Stimulated activated naive CD8-positive, alpha-beta T cell treated with anti-CD3 and anti-CD28 coated beads, Interleukin-15, amount 100 ng/mL, for 72 hours (primary cell): Measurements from ENCODE around the gene CFAP119.
"Not testable (repeated sequence)": the region's sequence is repeated elsewhere in the genome, so short reads cannot be mapped to it uniquely, and the experiment has no call there.

Experiments used
- ATAC-seq: fragments of 150-1000 bp; cut with Tn5 transposase; 2 replicates; pipeline ENCODE4 v1.10.0; 2021; ENCODE audit warnings: mild to moderate bottlenecking, moderate library complexity
- DNase-seq, 2 donors: peaks; one replicate each; pipeline ENCODE4 v3.0.0; 2021 to 2022
- H3K27ac Mint-ChIP-seq, 2 donors: one replicate each; pipeline ENCODE4 v1.8.0; 2022; ENCODE audit warnings: mild to moderate bottlenecking in 2 of 2, mixed read lengths in 2 of 2, moderate library complexity in 2 of 2
- H3K27me3 Mint-ChIP-seq: one replicate; pipeline ENCODE4 v1.8.0; 2022; ENCODE audit warnings: mixed read lengths
- H3K4me1 Mint-ChIP-seq: one replicate; pipeline ENCODE4 v1.8.0; 2022; ENCODE audit warnings: mild to moderate bottlenecking, mixed read lengths
- H3K4me3 Mint-ChIP-seq, 2 donors: one replicate each; pipeline ENCODE4 v1.8.0; 2022; ENCODE audit warnings: mild to moderate bottlenecking in 2 of 2, mixed read lengths in 2 of 2, moderate library complexity in 1 of 2
- H3K9me3 Mint-ChIP-seq, 2 donors: one replicate each; pipeline ENCODE4 v1.8.0; 2022; ENCODE audit warnings: mixed read lengths in 2 of 2

The CFAP119 gene

GRCh38 chr16:30761928-30762902 is at the start of gene CFAP119, which contains the start of gene RNF40:
Gene CFAP119, minus strand, starts transcription at chr16:30762062. Its CDS starts 314 bp downstream, at chr16:30761748.
Gene RNF40, plus strand, starts transcription at chr16:30762322. Its CDS starts 224 bp downstream, at chr16:30762546.
- Mint-ChIP-seq H3K4me3 (peak within 1 kb of the TSS; percentile 84 to 89), H3K9me3 (no peaks in the 10 kb centered on the region), H3K27me3 (no peaks in the 10 kb centered on the region), H3K4me1 (peaks cover 27% of the 10 kb centered on the region), H3K27ac (peak within 1 kb of the TSS; percentile 90 to 92)
- ATAC-seq = peak; percentile 96
- peak; percentile 90 to 93 for DNase-seq

DNA sequence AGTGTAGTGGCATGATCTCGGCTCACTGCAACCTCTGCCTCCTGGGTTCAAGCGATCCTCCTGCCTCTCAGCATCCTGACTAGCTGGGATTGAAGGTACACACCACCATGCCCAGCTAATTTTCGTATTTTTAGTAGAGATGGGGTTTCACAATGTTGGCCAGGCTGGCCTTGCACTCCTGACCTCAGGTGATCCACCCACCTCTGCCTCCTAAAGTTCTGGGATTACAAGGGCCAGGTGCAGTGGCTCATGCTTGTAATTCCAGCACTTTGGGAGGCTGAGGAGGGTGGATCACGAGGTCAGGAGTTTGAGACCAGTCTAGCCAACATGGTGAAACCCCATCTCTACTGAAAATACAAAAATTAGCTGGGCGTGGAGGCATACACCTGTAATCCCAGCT is 47.8 kb upstream of the CFAP119 start:
- ATAC-seq, DNase-seq, H3K9me3 Mint-ChIP-seq, H3K27ac Mint-ChIP-seq, H3K27me3 Mint-ChIP-seq, H3K4me3 Mint-ChIP-seq: not testable (repeated sequence)
- H3K4me1 Mint-ChIP-seq = peaks cover 34% of the 10 kb centered on the region

DNA sequence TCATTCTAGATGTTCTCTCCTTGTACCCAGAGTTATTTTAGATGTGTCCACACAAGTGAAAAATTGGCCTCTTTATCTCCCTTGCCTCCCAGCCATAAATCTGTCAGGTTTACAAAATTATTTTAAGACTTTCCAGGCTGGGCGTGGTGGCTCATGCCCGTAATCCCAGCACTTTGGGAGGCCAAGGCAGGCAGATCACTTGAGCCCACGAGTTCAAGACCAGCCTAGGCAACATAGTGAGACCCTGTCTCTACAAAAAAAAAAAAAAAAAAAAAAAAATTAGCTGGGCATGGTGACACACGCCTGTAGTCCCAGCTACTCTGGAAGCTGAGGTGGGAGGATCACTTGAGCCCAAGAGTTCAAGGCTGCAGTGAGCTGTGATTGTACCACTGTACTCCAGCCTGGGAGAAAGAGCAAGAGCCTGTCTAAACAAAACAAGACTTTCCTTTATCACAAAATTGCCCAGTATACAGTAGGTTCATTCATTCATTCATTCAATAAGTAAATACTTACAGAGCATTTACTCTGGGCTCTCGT is 47.1 kb upstream of the CFAP119 start:
- ATAC-seq, H3K4me3 Mint-ChIP-seq, H3K27ac Mint-ChIP-seq, H3K27me3 Mint-ChIP-seq, H3K9me3 Mint-ChIP-seq, DNase-seq: not testable (repeated sequence)
- peaks cover 27% of the 10 kb centered on the region for H3K4me1 Mint-ChIP-seq

DNA sequence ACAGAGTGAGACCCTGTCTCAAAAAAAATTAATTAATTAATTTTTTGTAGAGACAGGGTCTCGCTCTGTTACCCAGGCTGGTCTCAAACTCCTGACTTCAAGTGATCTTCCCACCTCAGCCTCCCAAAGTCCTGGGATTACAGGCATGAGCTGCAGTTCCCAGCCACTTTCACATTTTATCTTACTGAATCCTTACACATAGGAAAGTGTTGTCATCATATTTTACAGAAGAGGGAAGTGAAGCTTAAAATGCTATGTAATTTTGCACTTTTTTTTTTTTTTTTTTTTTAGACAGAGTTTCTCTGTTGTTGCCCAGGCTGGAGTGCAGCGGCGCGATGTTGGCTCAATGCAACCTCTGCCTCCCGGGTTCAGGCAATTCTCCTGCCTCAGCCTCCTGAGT is 46.3 kb upstream of the CFAP119 start:
- Mint-ChIP-seq H3K4me3 (no peak overlapping the region), H3K4me1 (peaks cover 24% of the 10 kb centered on the region), H3K9me3 (no peaks in the 10 kb centered on the region), H3K27ac (no peak overlapping the region), H3K27me3 (no peaks in the 10 kb centered on the region)
- ATAC-seq (no peak), DNase-seq (no peak)

GRCh38 chr16:30805370-30806169 is 43.7 kb upstream of the CFAP119 start:
- H3K9me3 Mint-ChIP-seq = no peaks in the 10 kb centered on the region
- peaks cover 29% of the 10 kb centered on the region for H3K4me1 Mint-ChIP-seq
- peak overlapping the region; percentile 31 to 90 for H3K27ac Mint-ChIP-seq
- ATAC-seq = peak; percentile 78
- H3K27me3 Mint-ChIP-seq = no peaks in the 10 kb centered on the region
- peak; percentile 54 to 57 for DNase-seq
- peak overlapping the region; percentile 75 to 79 for H3K4me3 Mint-ChIP-seq

GRCh38 chr16:30805056-30805369 is 43.2 kb upstream of the CFAP119 start:
- Mint-ChIP-seq H3K27ac (peak overlapping the region; percentile 31 to 90), H3K9me3 (no peaks in the 10 kb centered on the region), H3K27me3 (no peaks in the 10 kb centered on the region), H3K4me1 (peaks cover 29% of the 10 kb centered on the region), H3K4me3 (peak overlapping the region; percentile 75 to 79)
- DNase-seq (no peak), ATAC-seq (peak; percentile 53)

- no peak for ATAC-seq
- Mint-ChIP-seq H3K9me3 (no peaks in the 10 kb centered on the region), H3K27me3 (no peaks in the 10 kb centered on the region), H3K4me3 (no peak overlapping the region), H3K4me1 (peaks cover 29% of the 10 kb centered on the region), H3K27ac (no peak overlapping the region)
- DNase-seq = no peak
These were observed 41.1 kb upstream of the CFAP119 start for GRCh38 chr16:30802936-30803335.

DNA sequence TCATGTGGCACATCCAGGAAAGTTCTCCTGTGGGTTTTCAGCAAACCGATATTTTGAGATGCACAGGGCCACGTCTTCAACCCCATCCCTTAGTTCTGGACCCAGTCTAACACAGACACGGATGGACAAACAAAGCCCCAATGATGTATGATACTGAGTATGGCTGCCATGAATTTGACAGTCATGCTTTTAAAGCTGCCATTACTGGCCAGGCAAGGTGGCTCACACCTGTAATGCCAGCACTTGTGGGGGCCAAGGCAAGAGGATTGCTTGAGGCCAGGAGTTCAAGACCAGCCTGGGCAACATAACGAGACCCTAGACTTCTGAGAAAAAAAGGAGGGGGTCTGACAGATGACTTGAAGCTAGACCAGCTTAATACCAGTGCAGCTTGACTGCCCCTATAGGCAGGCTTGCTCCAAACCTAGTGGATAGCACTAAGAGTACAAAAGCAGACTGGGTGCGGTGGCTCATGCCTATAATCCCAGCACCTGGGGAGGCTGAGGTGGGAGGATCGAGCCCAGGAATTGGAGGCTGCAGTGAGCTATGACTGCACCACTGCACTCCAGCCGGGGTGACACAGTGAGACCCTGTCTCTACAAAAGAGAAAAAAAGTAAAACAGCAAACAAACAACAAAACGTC is 35.9 kb upstream of the CFAP119 start:
- Mint-ChIP-seq H3K4me1 (peaks cover 2% of the 10 kb centered on the region), H3K9me3 (no peaks in the 10 kb centered on the region), H3K4me3 (no peak overlapping the region), H3K27me3 (no peaks in the 10 kb centered on the region), H3K27ac (no peak overlapping the region)
- ATAC-seq = peak; percentile 59
- no peak for DNase-seq

GRCh38 chr16:30794634-30795033 is 32.8 kb upstream of the CFAP119 start:
- no peak for ATAC-seq

GRCh38 chr16:30793508-30794069 is 31.7 kb upstream of the CFAP119 start:
- Mint-ChIP-seq H3K27ac (no peak overlapping the region), H3K27me3 (no peaks in the 10 kb centered on the region), H3K4me1 (no peaks in the 10 kb centered on the region), H3K4me3 (no peak overlapping the region), H3K9me3 (no peaks in the 10 kb centered on the region)
- no peak for DNase-seq
- ATAC-seq = no peak

More at GRCh38 chr16:30794634-30795033, 32.8 kb upstream of the CFAP119 start:
- H3K27ac Mint-ChIP-seq = no peak overlapping the region
- DNase-seq = no peak
- H3K9me3 Mint-ChIP-seq = no peaks in the 10 kb centered on the region
- H3K4me1 Mint-ChIP-seq = no peaks in the 10 kb centered on the region
- no peaks in the 10 kb centered on the region for H3K27me3 Mint-ChIP-seq
- no peak overlapping the region for H3K4me3 Mint-ChIP-seq

GRCh38 chr16:30787613-30788378 is 25.9 kb upstream of the CFAP119 start:
- H3K4me3 Mint-ChIP-seq = peak overlapping the region; percentile 95 to 98
- H3K9me3 Mint-ChIP-seq = no peaks in the 10 kb centered on the region
- peaks cover 30% of the 10 kb centered on the region for H3K4me1 Mint-ChIP-seq
- H3K27me3 Mint-ChIP-seq = no peaks in the 10 kb centered on the region
- DNase-seq (no peak), ATAC-seq (no peak)
- peak overlapping the region in 1 of 2 donors; percentile 95 for H3K27ac Mint-ChIP-seq

GRCh38 chr16:30786936-30787612 is 25.2 kb upstream of the CFAP119 start, which contains the start of gene ZNF629:
Gene ZNF629, minus strand, starts transcription at chr16:30787205. Its CDS starts 2,723 bp downstream, at chr16:30784482.
- ATAC-seq (peak; percentile 67), DNase-seq (peak; percentile 22 to 33)
- Mint-ChIP-seq H3K4me1 (peaks cover 30% of the 10 kb centered on the region), H3K27ac (peak within 1 kb of the TSS; percentile 95 to 96), H3K27me3 (no peaks in the 10 kb centered on the region), H3K9me3 (no peaks in the 10 kb centered on the region), H3K4me3 (peak within 1 kb of the TSS; percentile 95 to 98)

DNA sequence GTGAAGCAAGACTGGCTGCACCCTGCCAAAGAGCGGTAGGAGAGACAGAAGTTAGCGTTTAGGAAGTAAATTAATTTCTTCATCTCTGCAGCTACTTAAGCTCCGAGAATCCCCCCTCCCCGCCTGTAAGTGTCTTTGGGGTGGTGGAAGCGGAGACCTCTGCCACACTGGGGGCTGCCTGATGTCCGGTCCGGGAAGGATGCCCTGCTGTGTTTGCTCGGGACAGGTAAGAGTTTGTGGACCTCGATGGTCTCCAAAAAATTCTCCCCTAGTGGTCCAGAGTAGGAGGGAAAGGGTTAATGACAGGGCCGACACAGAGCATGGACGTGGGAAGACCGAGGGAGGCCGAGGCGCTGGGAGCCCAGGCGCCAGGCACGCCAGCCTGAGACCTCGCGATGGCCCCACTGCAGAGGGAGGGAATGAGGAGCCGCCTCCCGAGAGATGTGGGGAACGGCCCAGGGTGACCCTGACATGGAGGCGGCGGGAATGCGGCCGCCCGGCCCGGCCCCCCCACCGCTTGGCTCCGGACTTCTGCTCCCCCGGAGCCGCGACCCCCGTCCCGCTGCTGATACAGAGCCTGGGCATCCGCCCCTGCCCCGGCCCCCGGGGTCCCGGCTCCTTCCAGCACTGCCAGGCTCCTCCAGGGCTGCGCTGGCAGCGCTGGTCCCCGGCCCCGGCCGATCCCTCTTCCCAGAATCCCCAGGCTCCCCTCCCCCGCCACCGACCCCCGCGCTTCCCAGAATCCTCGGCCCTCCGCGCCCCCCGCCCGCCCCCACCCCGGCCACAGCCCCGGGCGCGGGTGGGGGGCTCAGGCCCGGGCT is 24.5 kb upstream of the CFAP119 start:
- H3K4me3 Mint-ChIP-seq = peak overlapping the region; percentile 95 to 98
- ATAC-seq (peak; percentile 73), DNase-seq (peak in 1 of 2 donors; percentile 26)
- peaks cover 30% of the 10 kb centered on the region for H3K4me1 Mint-ChIP-seq
- H3K9me3 Mint-ChIP-seq = no peaks in the 10 kb centered on the region
- H3K27me3 Mint-ChIP-seq = no peaks in the 10 kb centered on the region
- peak overlapping the region in 1 of 2 donors; percentile 31 for H3K27ac Mint-ChIP-seq
